HepG2 (cell line): ENCODE data around the gene MROH2A. TPM values are rescaled to one million over a fixed set of nuclear protein-coding genes. Genes with fewer than 3 reads are reported as not detected.

Experiments
- ATAC-seq: fragments of 200-7000 bp; cut with Tn5 transposase; 3 replicates; pipeline ENCODE4 v1.9.1; 2020; ENCODE audit warnings: mild to moderate bottlenecking, moderate library complexity
- BruUV-seq: library from RNA; stranded (reverse); fragments of 400-500 nt; replicated peaks from 2 replicates; lab custom pipeline; 2021; lab: Mats Ljungman, UMichigan
- CTCF ChIA-PET: fragments of 300-600 bp; formaldehyde crosslinking; extraction: SDS; loops from one replicate; lab custom pipeline; 2021; ENCODE audit warnings: low total read pairs, inconsistent platforms, low intra/inter-chr PET ratio; lab: Yijun Ruan, JAX
- POLR2A ChIA-PET: fragments of 350-600 bp; sonication (Branson Sonifier 250); formaldehyde crosslinking; loops from one replicate; lab custom pipeline; 2020; ENCODE audit warnings: antibody characterized with exemption, inconsistent platforms; lab: Yijun Ruan, JAX
- DNase-seq: peaks from one replicate; pipeline ENCODE4 v3.0.0-alpha.2; 2015; ENCODE audit warnings: low spot score
- FAIRE-seq: peaks from 3 replicates; lab custom pipeline; 2011; peaks lifted over from hg19 to GRCh38; lab: Jason Lieb, UNC
- H2AFZ ChIP-seq: one replicate; pipeline ENCODE4 v1.6.1; 2011; ENCODE audit warnings: low read length, inconsistent platforms
- H3K27ac ChIP-seq: fragments of 300-600 bp; 3 replicates; pipeline ENCODE4 v1.8.0; 2011; ENCODE audit warnings: mixed run types, mild to moderate bottlenecking, mixed read lengths, low read length, inconsistent platforms; ENCODE audit not compliant: insufficient read depth; ENCODE audit errors: extremely low read length
- H3K27me3 ChIP-seq, 2 experiments: fragments of 200-600 bp in 1 of 2; 2 replicates in 1 of 2; 3 replicates in 1 of 2; pipeline versions ENCODE4 v1.6.0 to v1.8.0; 2011; ENCODE audit warnings: low read length in 2 of 2, mild to moderate bottlenecking in 2 of 2, moderate library complexity in 2 of 2, inconsistent platforms in 1 of 2; ENCODE audit not compliant: insufficient read depth in 2 of 2, control insufficient read depth in 1 of 2
- H3K36me3 ChIP-seq, 2 experiments: fragments of 200-600 bp in 1 of 2; replicated peaks in 1 of 2; 2 replicates in 1 of 2; 3 replicates in 1 of 2; pipeline versions ENCODE4 v1.5.1 to v1.8.0; 2011; ENCODE audit warnings: low read length in 2 of 2, inconsistent platforms in 1 of 2; ENCODE audit not compliant: insufficient read depth in 2 of 2, control insufficient read depth in 1 of 2
- H3K4me1 ChIP-seq: 2 replicates; pipeline ENCODE4 v1.5.1; 2012; ENCODE audit warnings: low read length, inconsistent platforms; ENCODE audit not compliant: insufficient read depth
- H3K4me2 ChIP-seq: 2 replicates; pipeline ENCODE4 v1.6.0; 2011; ENCODE audit warnings: low read depth, low read length, inconsistent platforms
- H3K4me3 ChIP-seq, 3 experiments: fragments of 200-600 bp in 1 of 3; sonication (generic), shearing (Covaris generic) in 1 of 3; replicated peaks in 1 of 3; 2 replicates each; pipeline ENCODE4 v1.5.1; 2011 to 2016; ENCODE audit warnings: low read length in 3 of 3, inconsistent platforms in 2 of 3, low read depth in 2 of 3, mild to moderate bottlenecking in 2 of 3, control low read depth in 1 of 3, mixed read lengths in 1 of 3; ENCODE audit not compliant: insufficient read depth in 1 of 3
- H3K79me2 ChIP-seq: one replicate; pipeline ENCODE4 v1.6.1; 2011; ENCODE audit warnings: low read length, inconsistent platforms; ENCODE audit not compliant: insufficient read depth
- H3K9ac ChIP-seq: 2 replicates; pipeline ENCODE4 v1.6.0; 2011; ENCODE audit warnings: mild to moderate bottlenecking, low read depth, low read length, inconsistent platforms; ENCODE audit not compliant: insufficient read depth
- H3K9me3 ChIP-seq: 2 replicates; pipeline ENCODE4 v1.5.1; 2012; ENCODE audit warnings: mild to moderate bottlenecking, low read length
- H4K20me1 ChIP-seq: 2 replicates; pipeline ENCODE4 v1.6.0; 2011; ENCODE audit warnings: inconsistent platforms, mild to moderate bottlenecking, low read length, moderate library complexity; ENCODE audit not compliant: insufficient read depth
- AHDC1 ChIP-seq: sonication (generic); formaldehyde crosslinking; IDR thresholded peaks from 2 replicates; pipeline ENCODE4 v1.5.1; 2020; ENCODE audit warnings: mild to moderate bottlenecking, missing genetic modification reagents, borderline replicate concordance
- HOMEZ ChIP-seq: IDR thresholded peaks from 2 replicates; pipeline ENCODE4 v1.6.1; 2016; ENCODE audit warnings: low read depth
- WGBS: methylation state at CpG from one replicate; pipeline ENCODE4 v1.1.6; 2017; ENCODE audit warnings: low lambda C conversion rate; 5-methylcytosine and 5-hydroxymethylcytosine counted together
- in situ Hi-C: cut with HindIII; loops from 2 replicates; pipeline ENCODE4 v1.10.0; 2017; ENCODE audit warnings: low pct_unique_long_range_greater_than_20kb; ENCODE audit not compliant: extremely low pct_ligation_motif_present
- intact Hi-C: fragments of 100-400 bp; cut with micrococcal nuclease; formaldehyde crosslinking; loops from one replicate; pipeline ENCODE4 v1.10.0; 2022; ENCODE audit not compliant: unreplicated experiment
- polyA plus RNA-seq, 8 experiments: library from polyadenylated mRNA; depleted of rRNA in 3 of 8; stranded (reverse) in 7 of 8; unstranded in 1 of 8; fragments of >200 nt; fragmentation: Illumina TruSeq in 4 of 8; extraction: Trizol in 4 of 8; gene quantifications; 2 replicates each; pipeline versions ENCODE4 v1.2.1 to v1.2.3, GENCODE V29; 2011 to 2016; ENCODE audit warnings: low read depth in 4 of 8, missing spikeins in 1 of 8, mixed read lengths in 1 of 8; ENCODE audit not compliant: insufficient read depth in 1 of 8
- total RNA-seq, 5 experiments: library from RNA; depleted of rRNA; stranded (reverse); fragments of >200 nt; fragmentation: Illumina TruSeq; extraction: Trizol; gene quantifications; 2 replicates each; pipeline ENCODE4 v1.2.3, GENCODE V29; 2016; ENCODE audit warnings: low read depth in 1 of 5

MROH2A gene
- total and polyA plus RNA-seq, 2 of the 13 experiments (the other 11 are each of a cell fraction or from before 2014, with no cell fraction given) = 0.03 to 0.04 TPM

GRCh38 chr2:233764264-233764663 is 13.9 kb upstream of the MROH2A start:
- intact Hi-C loops = no loop called here
- no peak overlapping the region for H3K4me3 ChIP-seq
- POLR2A ChIA-PET = no interaction called here
- FAIRE-seq = no peak
- H3K79me2 ChIP-seq = no peaks in the 10 kb centered on the region
- no peak overlapping the region for H3K4me2 ChIP-seq
- ATAC-seq = no peak
- TF ChIP-seq HOMEZ (CRISPR knock-in tag) (no peak), AHDC1 (CRISPR knock-in tag) (peak; percentile 33; the same call in 1 of the 2 replicates)
- TF ChIP-seq, all 625 proteins: peak for 1
- Histone ChIP-seq H3K27me3 (peaks cover 4 to 61% of the 10 kb centered on the region in 2 experiments; a peak in 3 of 5 replicates), H3K4me1 (peaks cover 12% of the 10 kb centered on the region), H2AFZ (no peak overlapping the region), H3K9ac (no peak overlapping the region), H3K36me3 (no peaks in the 10 kb centered on the region), H3K27ac (no peak overlapping the region), H3K9me3 (no peaks in the 10 kb centered on the region), H4K20me1 (no peaks in the 10 kb centered on the region)
- 13% methylated on average over 7 of the region's 7 CpGs for WGBS
- CTCF ChIA-PET = no interaction called here
- no peak for DNase-seq
- no TSS peak for BruUV-seq
- in situ Hi-C loops = no loop called here
